ENCODE results near the gene ECSCR. TPM values are rescaled to one million over a fixed set of nuclear protein-coding genes. Genes with fewer than 3 reads are reported as not detected.

Gene ECSCR, protein sequence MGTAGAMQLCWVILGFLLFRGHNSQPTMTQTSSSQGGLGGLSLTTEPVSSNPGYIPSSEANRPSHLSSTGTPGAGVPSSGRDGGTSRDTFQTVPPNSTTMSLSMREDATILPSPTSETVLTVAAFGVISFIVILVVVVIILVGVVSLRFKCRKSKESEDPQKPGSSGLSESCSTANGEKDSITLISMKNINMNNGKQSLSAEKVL
- not detected in 5 replicates for total RNA-seq (2022; extraction: Qiagen RNA extraction; ENCODE audit: low read depth)

DNA sequence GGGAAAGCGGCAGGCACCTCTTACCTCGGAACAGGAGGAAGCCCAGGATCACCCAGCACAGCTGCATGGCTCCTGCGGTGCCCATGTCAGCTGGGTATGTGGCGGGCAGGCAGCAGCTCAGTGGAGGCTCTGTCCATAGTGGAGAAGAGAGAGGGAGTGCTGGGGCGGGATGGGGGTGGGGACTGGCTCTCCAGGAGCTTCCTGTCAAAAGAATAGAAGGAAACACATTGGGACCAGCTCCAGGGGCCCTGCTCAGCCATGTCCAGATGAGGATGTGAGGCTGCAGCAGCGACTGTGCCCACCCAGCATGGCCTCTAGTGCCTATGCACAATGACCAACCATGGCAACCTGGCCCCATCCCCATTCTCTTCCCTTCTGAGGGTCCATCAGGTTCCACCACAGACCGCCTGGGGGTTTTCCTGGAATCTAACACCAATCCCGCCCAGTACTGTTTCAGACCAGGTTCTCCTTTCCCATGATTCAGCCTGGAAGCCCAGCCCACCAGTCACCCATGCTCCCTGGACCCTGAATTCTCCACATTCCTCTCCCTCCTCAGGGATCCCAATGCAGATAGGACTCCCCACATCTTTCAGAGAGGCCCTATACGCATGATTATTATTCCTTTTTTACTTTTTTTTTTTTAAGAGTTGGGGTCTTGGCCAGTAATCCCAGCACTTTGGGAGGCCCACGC lies at the start of gene ECSCR:
ECSCR (minus strand) TSS at position 158 of the 691 bp plus-strand sequence; CDS start at position 85, 73 bp downstream.

DNA sequence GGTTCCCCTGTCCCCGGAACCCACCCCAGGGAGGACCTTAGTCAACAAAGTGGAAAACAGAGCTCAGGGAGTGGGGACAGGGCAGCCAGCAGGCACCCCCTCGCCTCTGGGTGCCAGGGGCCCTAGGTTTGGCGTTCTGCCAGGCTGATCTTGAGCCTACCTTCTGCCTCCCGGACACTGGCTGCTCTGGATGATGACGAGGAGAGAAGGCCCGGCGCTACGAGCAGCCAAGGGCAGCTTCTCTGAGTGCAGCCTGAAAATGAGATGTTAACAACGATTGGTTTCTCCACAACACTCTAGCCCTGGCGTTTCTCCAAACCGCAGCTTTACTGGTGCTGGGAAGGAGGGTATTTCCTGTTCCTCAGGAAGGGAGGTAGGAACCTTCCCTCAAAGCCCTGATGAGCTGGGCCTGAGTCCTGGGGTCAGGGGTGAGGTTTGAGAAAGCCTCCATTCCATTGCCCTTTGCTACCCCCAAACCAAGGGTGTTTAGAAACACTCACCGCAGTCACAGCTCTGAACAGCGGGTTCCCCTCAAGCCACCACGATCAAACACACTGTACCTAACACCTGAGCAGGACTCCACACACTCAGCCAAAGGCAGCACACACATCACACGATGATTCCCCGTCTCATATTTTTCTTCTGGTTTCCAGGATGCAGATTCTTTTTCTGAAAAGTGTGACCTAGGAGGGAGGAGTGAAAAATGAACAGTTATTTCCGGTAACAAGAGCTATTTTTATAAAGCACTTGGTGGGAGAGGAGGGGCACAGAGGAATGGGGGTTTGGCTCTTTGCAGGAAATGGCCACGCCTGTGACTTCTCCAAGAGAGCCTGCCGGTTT lies 19.7 kb upstream of the ECSCR start, which contains the start of gene STING1:
STING1 (minus strand) TSS at position 709 of the 840 bp plus-strand sequence. CDS start 1,054 bp downstream, outside the sequence.

GRCh38 chr5:139470821-139471300 lies 8.3 kb upstream of the ECSCR start, which contains the start of gene SMIM33:
Gene SMIM33 (plus strand): TSS chr5:139471004. CDS start chr5:139471122, 118 bp downstream.

GRCh38 chr5:139439013-139439903 lies 23.3 kb downstream of the ECSCR start, which contains the start of gene DNAJC18:
Gene DNAJC18 (minus strand): TSS chr5:139439525. CDS start chr5:139439445, 80 bp downstream.

GRCh38 chr5:139403787-139404483 lies 58.6 kb downstream of the ECSCR start, which contains the start of gene SPATA24:
Gene SPATA24 (minus strand): TSS chr5:139404089. CDS start chr5:139404060, 29 bp downstream.

Other genes starting within 250 kb of the ECSCR start
- 102 to 202 TPM (median 189 TPM) in 5 replicates for gene MATR3, start 169.0 kb downstream of the ECSCR start, total RNA-seq (2022; extraction: Qiagen RNA extraction; ENCODE audit: low read depth)
- 84.0 to 112 TPM (median 91.8 TPM) in 5 replicates for gene PAIP2, start 120.9 kb downstream of the ECSCR start, total RNA-seq (2022; extraction: Qiagen RNA extraction; ENCODE audit: low read depth)
- gene SLC23A1, start 79.4 kb downstream of the ECSCR start, total RNA-seq (2022; extraction: Qiagen RNA extraction; ENCODE audit: low read depth), result 0.87 to 1.6 TPM (median 1.3 TPM) in 5 replicates
- gene MZB1, start 72.8 kb downstream of the ECSCR start, total RNA-seq (2022; extraction: Qiagen RNA extraction; ENCODE audit: low read depth), result not detected in 5 replicates
- 0.19 to 0.34 TPM (median 0.27 TPM) in 5 replicates for gene PROB1, start 67.6 kb downstream of the ECSCR start, total RNA-seq (2022; extraction: Qiagen RNA extraction; ENCODE audit: low read depth)
- gene SPATA24, start 58.7 kb downstream of the ECSCR start, total RNA-seq (2022; extraction: Qiagen RNA extraction; ENCODE audit: low read depth), result 4.1 to 6.0 TPM (median 5.0 TPM) in 5 replicates
- 7.3 to 9.7 TPM (median 7.8 TPM) in 5 replicates for gene DNAJC18, start 23.2 kb downstream of the ECSCR start, total RNA-seq (2022; extraction: Qiagen RNA extraction; ENCODE audit: low read depth)
- gene SMIM33, start 8.3 kb upstream of the ECSCR start, total RNA-seq (2022; extraction: Qiagen RNA extraction; ENCODE audit: low read depth), result not detected in 5 replicates
- gene STING1, start 20.0 kb upstream of the ECSCR start, total RNA-seq (2022; extraction: Qiagen RNA extraction; ENCODE audit: low read depth), result 0.85 to 1.4 TPM (median 0.98 TPM) in 5 replicates
- gene UBE2D2, start 98.6 kb upstream of the ECSCR start, total RNA-seq (2022; extraction: Qiagen RNA extraction; ENCODE audit: low read depth), result 108 to 160 TPM (median 157 TPM) in 5 replicates
- gene CXXC5, start 185.6 kb upstream of the ECSCR start, total RNA-seq (2022; extraction: Qiagen RNA extraction; ENCODE audit: low read depth), result 17.1 to 24.9 TPM (median 21.3 TPM) in 5 replicates